HG02759 (cell line): Measurements from ENCODE around the gene MFSD12.

Experiments
- ATAC-seq: cut with Tn5 transposase; IDR thresholded peaks from one replicate; pipeline ENCODE4 v1.9.1; 2021; ENCODE audit warnings: mild to moderate bottlenecking, moderate library complexity; ENCODE audit not compliant: unreplicated experiment

Gene MFSD12

DNA sequence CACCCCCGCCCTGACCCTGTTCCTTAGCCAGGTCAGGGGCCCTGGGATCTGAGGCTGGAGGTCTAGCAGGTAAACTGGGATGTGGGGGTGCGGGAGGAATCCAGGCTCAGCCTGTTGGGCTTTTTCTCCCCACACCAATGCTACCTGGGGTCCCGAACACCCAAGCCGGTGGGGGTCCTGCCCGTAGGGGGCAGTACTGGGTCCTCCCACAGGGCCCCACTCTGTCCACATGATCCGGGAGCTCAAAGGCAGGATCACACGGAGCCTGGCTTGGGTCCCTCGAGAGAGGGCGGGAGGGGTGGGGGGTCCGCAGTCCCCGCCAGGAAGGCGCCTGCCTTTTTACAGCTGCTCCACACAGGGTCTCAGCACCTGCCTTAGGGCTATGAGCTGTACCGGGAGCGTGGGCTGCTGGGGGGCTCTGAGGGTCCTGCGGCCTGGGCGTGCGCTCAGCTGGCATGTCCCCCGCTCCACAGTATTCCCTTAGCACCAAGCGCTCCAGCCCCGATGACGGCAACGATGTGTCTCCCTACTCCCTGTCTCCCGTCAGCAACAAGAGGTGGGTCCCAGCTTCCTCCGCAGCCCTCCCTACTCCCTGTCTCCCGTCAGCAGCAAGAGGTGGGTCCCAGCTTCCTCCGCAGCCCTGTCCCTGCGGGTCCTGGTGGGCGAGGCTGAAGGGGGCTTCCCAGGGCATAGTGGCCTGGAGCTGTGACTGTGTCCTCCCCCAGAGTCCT lies 30.7 kb downstream of the MFSD12 start:
- ATAC-seq: no peak

DNA sequence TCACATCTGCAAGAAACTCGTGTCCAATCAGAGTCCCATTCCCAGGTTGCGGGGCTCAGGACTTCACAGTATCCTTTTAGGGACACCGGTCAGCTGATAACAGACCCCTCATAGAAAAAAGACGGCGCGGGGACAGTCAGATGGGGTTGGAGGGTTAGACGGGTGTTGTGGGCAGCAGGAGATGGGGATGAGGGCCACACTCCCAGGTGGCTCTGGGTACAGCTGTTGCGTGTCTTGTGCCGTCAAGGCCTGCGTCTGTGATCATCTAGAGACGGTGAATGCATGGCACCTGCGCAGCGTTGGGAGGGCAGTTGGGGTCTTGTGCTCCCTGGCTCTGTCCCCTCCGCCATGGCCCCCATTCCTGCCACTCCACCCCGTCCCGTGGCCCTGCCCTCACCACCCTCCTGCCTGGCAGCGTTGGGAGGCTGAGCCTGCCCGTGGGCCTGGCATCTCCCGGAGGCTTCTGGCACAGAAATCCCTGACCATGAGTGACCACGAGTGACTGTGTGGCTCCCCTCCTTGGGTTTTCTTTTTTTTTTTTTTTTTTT lies 32.4 kb downstream of the MFSD12 start:
- ATAC-seq: no peak

GRCh38 chr19:3524078-3524842 lies 33.1 kb downstream of the MFSD12 start:
- ATAC-seq: no peak

- no peak for ATAC-seq
These were observed 33.9 kb downstream of the MFSD12 start for GRCh38 chr19:3523361-3524077.

DNA sequence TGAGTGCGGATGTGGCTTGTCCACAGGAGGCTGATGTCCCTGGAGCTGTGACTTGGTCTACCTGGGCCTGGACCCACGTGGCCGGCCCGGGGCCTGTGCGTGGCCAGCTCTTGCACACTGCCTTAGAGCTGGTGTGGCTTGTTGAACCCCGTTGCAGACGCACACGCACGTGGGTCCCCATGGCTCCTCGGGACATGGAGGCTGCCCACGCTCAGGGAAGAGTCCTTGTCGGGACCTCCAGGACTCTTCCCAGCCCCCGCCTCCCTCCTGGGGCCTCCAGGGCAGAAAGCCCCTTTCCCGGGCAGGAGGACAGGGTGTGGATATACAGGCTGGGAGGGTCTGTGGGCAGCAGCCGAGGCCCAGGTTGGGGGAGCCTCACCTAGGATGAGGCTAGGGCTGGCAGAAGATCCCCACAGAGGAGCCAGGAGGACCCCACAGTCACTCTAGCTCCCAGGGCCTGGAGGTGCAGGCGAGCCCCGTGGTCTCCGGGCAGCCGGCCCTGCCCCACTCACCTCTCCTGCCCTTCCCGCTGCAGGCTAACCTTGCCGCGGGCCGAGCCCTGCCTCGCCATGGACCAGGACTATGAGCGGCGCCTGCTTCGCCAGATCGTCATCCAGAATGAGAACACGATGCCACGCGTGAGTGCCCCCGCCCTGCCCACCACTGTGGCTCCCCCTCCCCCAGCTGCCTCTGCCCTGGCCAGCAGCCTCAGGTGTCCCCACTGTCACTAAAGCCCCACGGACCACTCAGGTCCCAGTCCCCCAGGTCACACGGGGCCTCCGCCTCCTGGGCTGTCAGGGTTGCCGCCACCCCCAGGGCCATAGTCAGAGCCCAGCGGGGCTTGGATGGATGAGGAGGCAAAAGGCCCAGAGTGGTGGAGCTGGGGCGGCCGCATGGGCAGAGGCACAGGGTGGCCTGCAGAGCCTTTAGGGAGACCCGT lies 34.7 kb downstream of the MFSD12 start:
- no peak for ATAC-seq

- no peak for ATAC-seq
These were observed 36.3 kb downstream of the MFSD12 start for GRCh38 chr19:3521104-3521445.

DNA sequence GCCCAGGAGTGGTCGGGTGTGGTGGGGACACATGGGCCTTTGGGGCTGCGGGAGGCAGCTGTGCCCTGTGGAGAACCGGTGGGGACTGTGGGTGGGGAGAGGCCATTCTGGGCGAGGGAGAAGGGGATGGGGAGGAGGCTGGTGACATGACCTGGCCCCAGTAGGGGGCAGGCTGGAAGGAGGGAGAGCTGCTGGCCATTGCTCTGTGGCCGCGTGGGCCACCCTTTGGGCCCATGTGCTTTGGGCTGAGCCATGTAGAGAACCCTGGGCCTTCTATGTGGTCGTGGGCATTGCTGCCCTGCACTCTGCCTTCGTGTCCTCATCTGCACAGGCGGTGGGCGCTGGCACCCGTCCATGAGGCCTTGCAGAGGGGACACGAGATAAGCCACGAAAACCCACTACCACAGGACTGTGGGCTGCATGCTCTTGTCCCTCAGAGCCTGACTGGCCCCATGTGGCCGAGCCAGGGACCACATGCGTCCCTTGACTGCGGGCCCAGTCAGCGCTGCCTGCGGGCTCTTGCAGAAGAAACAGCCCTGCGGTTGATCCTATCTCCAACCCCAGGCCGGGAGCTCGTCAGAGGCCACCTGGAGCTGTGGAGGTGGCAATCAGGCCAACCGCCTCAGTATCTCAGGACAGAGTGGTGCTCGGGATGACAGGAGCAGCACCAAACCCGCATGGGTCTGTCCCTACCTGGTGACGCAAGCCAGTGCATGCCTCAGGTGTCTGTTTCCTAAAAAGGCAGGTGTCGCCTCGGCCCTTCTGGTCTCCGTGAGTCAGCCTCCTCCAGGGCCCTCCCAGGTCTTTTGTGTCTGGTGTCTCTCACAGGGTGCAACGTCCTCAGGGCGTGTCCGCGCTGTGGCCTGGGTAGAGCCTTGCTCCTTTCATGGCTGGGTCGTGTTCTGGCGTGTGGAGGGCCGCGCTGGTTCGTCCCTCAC lies 37.0 kb downstream of the MFSD12 start:
- no peak for ATAC-seq

DNA sequence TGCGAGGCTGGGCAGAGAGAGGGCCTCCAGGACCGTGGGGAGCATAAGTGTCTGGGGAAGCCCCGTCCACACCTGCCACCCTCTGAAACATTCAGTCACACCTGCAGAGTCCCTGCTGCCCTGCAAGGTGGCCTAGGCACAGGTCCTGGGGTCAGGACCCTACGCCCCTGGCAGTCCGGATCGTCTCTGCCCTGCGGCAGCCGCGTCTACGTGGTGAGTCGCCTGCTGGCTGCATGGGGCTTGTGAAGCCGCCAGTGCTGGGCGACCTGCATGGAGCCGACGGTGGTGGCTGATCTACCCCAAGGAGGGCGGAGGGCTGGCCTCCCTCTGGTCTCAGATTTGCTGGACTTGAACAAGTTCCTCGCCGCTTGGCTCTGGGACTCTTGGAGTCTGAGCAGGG lies 38.3 kb downstream of the MFSD12 start:
- ATAC-seq: no peak

DNA sequence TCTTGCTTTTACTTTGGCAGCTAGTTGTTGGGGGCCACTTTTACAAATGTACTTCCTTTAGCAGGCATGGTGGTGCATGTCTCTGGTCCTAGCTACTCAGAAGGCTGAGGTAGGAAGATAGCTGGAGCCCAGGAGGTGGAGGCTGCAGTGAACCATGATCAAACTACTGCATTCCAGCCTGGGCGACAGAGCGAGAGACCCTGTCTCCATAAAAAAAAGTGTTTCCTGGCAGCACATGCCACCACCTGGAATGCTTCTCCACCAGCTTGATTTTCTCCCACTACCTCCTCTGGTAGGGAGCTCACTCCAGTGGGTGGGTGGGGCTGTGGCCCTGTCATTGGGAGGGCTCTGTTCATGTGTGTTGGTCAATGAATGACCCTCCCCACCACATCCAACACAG lies 38.7 kb downstream of the MFSD12 start:
- ATAC-seq: no peak

- no peak for ATAC-seq
These were observed 39.1 kb downstream of the MFSD12 start for GRCh38 chr19:3518255-3518654.

DNA sequence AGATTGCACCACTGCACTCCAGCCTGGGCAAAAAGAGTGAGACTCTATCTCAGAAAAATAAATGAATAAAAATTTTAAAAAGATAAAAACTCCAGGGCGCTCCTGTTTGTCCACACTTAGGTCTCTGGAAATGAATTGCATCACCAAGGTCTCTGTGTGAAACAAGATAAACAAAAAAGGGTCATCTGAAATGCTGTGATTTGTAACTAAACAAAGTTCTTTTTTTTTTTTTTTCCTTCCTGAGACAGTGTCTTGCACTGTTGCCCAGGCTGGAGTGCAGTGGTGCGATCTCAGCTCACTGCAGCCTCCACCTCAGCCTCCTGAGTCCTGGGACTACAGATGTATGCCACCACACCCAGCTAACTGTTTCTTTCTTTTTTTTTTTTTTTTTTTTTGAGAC lies 39.7 kb downstream of the MFSD12 start:
- ATAC-seq: no peak

DNA sequence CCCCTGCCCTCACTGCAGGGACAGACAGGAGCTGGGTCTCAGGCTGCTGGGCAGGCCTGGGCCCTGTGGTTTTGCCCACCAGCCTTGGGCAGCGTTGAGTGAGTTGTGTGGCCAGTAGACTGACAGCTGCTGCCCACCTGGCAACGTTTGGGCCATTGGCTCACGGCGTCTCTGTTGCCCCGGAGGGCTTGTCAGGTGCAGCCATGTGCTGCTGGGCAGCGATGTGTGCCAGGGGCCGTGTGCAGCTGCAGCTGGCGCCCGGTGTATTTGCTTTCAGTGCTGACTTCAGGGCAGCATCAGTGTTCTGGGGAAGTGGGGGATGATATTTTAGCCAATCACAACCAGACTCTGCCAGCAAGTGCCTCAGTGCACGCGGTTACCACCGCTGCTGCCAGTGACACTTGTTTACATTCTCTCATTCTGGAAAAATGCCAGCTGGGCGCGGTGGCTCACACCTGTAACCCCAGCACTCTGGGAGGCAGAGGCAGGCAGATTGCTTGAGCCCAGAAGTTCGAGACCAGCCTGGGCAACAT lies 40.6 kb downstream of the MFSD12 start:
- no peak for ATAC-seq

GRCh38 chr19:3515891-3516422 lies 41.4 kb downstream of the MFSD12 start:
- no peak for ATAC-seq

- no peak for ATAC-seq
These were observed 42.5 kb downstream of the MFSD12 start for GRCh38 chr19:3514930-3515329.

DNA sequence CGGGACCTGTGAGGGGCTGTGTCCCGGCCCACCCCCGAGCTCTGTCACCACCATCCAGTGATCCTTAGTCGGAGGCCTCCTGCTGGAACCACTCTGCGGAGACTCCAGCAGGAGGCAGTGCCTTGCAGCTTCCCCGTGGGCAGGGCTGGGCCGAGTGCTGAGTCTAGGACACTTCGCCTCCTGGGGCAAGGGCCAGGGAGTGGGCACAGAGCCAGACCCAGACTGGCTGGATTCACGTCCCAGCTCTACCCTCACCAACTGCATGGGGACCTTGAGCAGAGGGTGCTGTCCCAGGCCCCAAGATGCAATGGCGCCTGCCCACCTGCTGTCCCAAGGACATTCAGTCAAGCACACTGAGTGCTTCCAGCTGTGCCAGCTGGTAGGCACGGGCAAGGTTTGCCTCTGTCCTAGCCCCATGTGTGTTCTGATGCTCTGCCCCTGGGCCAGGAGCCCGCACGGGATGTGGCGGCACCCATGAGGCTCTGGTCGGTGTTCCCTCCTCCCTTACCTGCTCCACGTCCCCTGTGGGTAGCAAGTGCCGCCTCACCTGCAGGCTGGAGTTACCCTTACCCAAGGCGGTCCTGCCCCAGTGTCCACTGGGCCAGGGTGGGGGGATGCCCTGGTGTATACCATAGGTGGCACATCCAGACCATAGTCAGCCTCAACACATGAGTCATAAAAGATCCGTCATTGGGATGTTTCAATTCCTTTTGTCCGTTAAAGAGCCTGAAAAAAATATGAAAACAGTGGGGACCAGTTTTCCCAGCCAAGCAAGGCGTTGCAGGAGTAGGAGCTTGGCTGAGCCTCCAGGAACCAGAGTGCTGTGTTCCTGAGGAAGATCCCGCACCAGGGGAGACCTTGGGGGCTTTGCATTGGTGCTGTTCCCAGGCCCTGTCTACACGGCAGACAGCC lies 43.9 kb downstream of the MFSD12 start:
- ATAC-seq: no peak

- no peak for ATAC-seq
These were observed 44.7 kb downstream of the MFSD12 start for GRCh38 chr19:3512562-3513228.

DNA sequence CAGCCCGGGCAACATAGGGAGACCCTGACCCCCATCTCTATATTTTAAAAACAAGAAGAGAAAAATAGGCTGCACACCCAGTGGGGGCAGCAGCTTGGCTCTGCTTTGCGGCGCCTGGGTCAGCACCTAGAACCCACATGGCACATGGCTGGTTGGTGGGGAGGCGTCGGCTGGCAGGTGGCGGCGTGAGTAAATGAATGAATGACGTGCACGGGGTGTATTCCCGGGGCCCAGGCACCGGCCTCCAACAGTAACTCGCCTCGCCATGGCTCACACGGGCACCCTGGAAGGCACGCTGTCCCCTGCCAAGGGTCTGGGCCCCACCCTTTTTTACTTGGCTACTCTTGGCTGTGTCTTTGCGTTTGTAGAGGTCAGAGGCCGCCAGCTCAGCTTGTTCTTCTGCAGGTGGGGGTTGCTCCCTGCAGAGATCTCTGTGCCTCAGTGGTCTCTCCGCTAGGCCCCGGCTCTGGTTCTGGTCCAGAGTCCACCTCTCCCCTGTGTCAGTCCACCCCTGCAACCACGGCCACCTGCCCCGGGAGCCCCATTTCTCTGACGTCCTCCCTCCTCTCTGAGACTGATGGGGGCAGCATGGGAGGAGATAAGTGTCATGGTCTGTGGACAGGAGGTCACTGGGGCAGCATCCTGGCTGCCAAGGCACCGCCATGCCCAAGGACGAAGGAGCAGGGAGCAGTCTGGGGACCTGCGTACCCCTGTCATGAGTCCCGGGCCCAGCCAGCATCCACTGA lies 45.7 kb downstream of the MFSD12 start:
- no peak for ATAC-seq
